Embryonic facial prominence (tissue), 1 donor: ENCODE results near the gene CLMN.

Source experiments
- DNase-seq: peaks from one replicate; pipeline ENCODE4 v3.0.0-alpha.2; 2016; ENCODE audit errors: extremely low spot score

Gene CLMN

GRCh38 chr14:95319312-95320077 is at the start of gene CLMN:
Gene CLMN, minus strand, starts transcription at chr14:95319908. Its CDS starts 116 bp downstream, at chr14:95319792.
- DNase-seq, result no peak

GRCh38 chr14:95365401-95365800 is 45.7 kb upstream of the CLMN start:
- no peak for DNase-seq

- no peak for DNase-seq
These were observed 44.9 kb upstream of the CLMN start for GRCh38 chr14:95364481-95365209.

- DNase-seq, result no peak
These were observed 43.8 kb upstream of the CLMN start for GRCh38 chr14:95363468-95363954.

GRCh38 chr14:95362138-95362494 is 42.4 kb upstream of the CLMN start:
- no peak for DNase-seq

GRCh38 chr14:95361373-95362137 is 41.8 kb upstream of the CLMN start:
- no peak for DNase-seq

- no peak for DNase-seq
These were observed 41.1 kb upstream of the CLMN start for GRCh38 chr14:95360828-95361227.

- no peak for DNase-seq
These were observed 40.5 kb upstream of the CLMN start for GRCh38 chr14:95359994-95360826.

GRCh38 chr14:95356245-95356869 is 36.6 kb upstream of the CLMN start:
- no peak for DNase-seq

- no peak for DNase-seq
These were observed 35.7 kb upstream of the CLMN start for GRCh38 chr14:95355422-95355821.

GRCh38 chr14:95354834-95355233 is 35.1 kb upstream of the CLMN start:
- no peak for DNase-seq

- DNase-seq, result no peak
These were observed 34.0 kb upstream of the CLMN start for GRCh38 chr14:95353664-95354063.

GRCh38 chr14:95353007-95353406 is 33.3 kb upstream of the CLMN start:
- DNase-seq, result no peak

GRCh38 chr14:95352481-95352880 is 32.8 kb upstream of the CLMN start:
- DNase-seq, result no peak

- no peak for DNase-seq
These were observed 29.5 kb upstream of the CLMN start for GRCh38 chr14:95349241-95349640.

GRCh38 chr14:95348395-95349080 is 28.8 kb upstream of the CLMN start:
- DNase-seq, result no peak

- no peak for DNase-seq
These were observed 27.1 kb upstream of the CLMN start for GRCh38 chr14:95346820-95347219.

- no peak for DNase-seq
These were observed 26.6 kb upstream of the CLMN start for GRCh38 chr14:95346266-95346665.

- DNase-seq, result no peak
These were observed 25.3 kb upstream of the CLMN start for GRCh38 chr14:95345032-95345431.

GRCh38 chr14:95344536-95344935 is 24.8 kb upstream of the CLMN start:
- DNase-seq, result no peak
